Fibroblast of mammary gland (primary cell): Measurements from ENCODE around the gene IL1R2.

Experiments used
- DNase-seq: peaks from one replicate; pipeline ENCODE4 v3.0.0-alpha.2; 2010; ENCODE audit warnings: low read depth
- H3K4me3 ChIP-seq: 2 replicates; pipeline ENCODE4 v1.5.1; 2011; ENCODE audit warnings: low read depth, mild to moderate bottlenecking, low read length, moderate library complexity; ENCODE audit not compliant: control insufficient read depth
- CTCF ChIP-seq: conservative IDR thresholded peaks from 2 replicates; pipeline ENCODE4 v1.5.1; 2011; ENCODE audit warnings: low read depth, low read length, inconsistent platforms; ENCODE audit not compliant: control insufficient read depth, insufficient read depth

The IL1R2 gene

DNA sequence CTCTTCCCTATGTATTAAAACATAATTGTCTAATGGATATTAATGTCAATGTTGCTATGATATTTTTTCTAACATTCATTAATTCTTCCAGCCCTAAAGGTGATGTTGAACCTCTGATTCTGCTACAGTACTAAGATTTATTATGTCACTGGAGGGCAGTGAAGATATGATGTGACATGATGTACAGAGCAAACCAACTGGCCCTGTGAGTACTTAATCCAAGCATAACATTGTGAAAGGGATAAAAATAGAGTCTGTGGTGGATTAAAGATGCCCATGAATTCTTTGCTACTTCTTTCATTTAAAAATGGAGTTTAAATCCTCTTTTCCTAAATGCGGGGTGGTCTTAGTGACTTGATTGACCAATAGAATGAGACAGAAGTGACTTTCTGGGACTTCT, 51.8 kb downstream of the IL1R2 start:
- DNase-seq, result no peak
- TF ChIP-seq CTCF, result no peak
- no peak overlapping the region for H3K4me3 ChIP-seq

GRCh38 chr2:102044235-102044896, 52.6 kb downstream of the IL1R2 start:
- TF ChIP-seq CTCF, result no peak
- no peak overlapping the region for H3K4me3 ChIP-seq
- no peak for DNase-seq

- DNase-seq, result no peak
- no peak overlapping the region for H3K4me3 ChIP-seq
- TF ChIP-seq CTCF, result no peak
Observed at GRCh38 chr2:102044967-102045489, 53.3 kb downstream of the IL1R2 start.

DNA sequence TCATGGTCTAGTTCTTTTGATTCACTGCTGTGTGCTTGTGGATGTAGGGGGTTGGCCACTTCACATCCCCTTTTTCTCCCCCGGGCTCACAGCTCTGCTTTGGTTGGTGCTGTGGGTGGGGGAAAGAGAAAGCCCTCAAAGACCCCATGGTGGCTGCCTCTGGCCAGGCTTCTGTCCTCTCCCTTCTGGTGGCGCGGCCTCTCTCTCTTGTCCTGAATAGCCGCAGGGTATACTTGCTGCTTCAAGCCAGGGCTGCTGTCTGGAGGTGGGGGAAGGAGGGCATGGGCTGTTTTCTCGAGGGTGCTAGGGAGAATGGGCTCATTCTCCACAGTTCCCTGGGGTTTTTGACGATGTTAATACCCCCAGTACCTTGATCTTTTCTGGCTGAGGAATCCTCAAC, 53.9 kb downstream of the IL1R2 start:
- no peak overlapping the region for H3K4me3 ChIP-seq
- DNase-seq, result no peak
- TF ChIP-seq CTCF, result no peak

GRCh38 chr2:102046135-102046986, 54.6 kb downstream of the IL1R2 start:
- TF ChIP-seq CTCF, result no peak
- no peak for DNase-seq
- H3K4me3 ChIP-seq, result no peak overlapping the region

DNA sequence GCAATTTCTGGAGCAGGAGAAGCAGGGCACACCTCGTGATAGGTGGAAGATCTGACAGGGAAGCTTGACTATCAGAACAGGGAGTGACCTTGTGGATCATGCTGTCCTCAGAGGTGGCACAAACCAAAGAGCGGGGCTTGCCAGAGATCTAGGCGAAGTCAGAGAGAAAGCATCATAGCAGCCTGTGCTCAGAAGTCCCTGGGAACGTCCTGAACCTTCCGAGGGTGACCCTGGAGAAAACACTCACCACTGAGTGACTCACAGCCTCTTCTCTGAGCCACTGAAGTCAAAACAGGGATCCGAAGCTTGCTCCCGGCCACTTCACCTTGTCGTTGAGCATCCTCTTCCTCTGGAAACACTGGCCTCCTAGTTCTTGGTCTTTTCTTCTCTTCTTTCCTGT, 56.7 kb downstream of the IL1R2 start:
- H3K4me3 ChIP-seq, result no peak overlapping the region
- peak; percentile 96 for DNase-seq
- TF ChIP-seq CTCF, result no peak
